GM21737 (cell line): ENCODE data around the gene FANCC.

Experiments
- ATAC-seq: cut with Tn5 transposase; IDR thresholded peaks from one replicate; pipeline ENCODE4 v1.9.1; 2021; ENCODE audit warnings: mild to moderate bottlenecking, moderate library complexity; ENCODE audit not compliant: unreplicated experiment

The FANCC gene

GRCh38 chr9:95317119-95317892 lies at the start of gene FANCC:
FANCC (minus strand) TSS chr9:95317709; CDS start chr9:95249291, 68,418 bp downstream.
- ATAC-seq: peak; percentile 63

- ATAC-seq: no peak
Observed at GRCh38 chr9:95366731-95367325, 49.3 kb upstream of the FANCC start.

GRCh38 chr9:95365766-95366165 lies 48.3 kb upstream of the FANCC start:
- no peak for ATAC-seq

DNA sequence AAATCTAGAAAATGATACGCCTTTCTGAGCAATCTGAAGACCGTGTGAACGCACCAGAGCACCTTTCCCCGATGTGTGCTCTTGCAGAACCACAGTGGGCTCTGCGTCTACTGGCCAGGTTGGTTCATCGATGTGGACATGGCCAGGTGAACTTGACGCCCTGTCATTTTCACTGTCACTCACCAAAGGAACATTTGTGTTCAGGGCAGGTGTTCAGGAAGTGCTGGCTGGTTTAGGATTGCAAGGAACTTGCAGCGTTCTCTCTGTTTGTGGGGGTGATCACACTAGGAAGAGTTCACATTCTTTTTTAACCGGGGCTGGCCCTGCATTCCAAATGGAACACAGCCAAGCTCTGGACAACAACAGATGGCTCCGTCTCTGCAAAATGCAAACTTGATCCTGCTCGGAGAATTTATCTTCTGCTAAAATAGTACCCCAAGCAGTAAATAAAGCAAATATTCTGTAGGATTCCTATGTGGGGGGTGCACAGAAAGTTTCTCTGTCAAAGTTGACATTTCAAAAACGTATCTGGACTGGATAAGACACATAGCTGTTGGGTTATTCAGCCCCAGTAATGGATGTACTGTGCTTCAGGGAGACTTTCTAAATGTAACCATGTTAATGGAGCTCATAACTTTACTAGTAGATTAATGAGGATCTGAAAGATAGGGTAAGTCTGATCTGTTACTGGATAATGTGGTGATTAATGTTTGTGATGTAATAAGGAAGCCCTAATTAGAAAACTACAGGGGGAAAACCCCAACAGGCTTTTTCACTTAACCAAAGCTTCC lies 45.7 kb upstream of the FANCC start:
- ATAC-seq: no peak

DNA sequence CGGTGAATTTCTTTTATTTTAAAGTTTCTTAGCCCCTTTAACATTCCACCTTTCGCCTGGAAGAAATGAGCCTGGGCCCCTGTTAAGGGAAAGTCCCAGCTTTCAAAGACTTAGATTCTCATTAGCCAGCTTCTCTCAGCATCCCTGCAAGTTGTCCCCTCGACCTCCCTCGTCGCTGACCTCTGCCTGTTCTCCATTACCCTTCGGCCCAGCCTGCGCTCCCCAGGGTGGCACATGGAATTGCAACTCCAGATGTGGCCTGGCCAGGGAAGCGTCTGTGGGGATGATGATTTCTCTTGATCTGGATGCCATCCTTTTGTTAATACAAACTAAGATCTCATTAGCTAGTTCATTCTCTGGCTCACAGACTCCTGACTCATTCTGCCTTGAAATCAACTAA lies 43.4 kb upstream of the FANCC start:
- ATAC-seq: no peak

- ATAC-seq: no peak
Observed at GRCh38 chr9:95357316-95357715, 39.8 kb upstream of the FANCC start.

DNA sequence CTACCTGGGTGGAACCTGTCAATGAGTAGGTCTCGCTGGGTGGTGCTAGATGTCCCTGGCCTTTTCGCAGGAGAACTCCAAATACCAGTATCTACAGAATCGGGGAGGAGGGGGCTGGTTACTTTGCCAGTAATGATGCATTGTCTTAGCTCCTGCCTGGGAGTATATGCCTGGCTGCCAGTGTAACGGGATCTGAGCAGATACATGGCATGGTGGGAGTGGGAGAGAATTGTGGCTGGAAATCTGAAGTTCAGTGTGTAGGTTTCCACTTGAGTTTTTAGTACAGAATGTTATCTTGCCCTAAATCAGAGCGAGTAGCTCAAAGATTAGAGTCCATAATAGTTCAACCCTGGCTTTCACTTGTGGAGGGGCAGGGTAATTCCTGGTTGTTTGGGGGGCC lies 38.0 kb upstream of the FANCC start:
- no peak for ATAC-seq

DNA sequence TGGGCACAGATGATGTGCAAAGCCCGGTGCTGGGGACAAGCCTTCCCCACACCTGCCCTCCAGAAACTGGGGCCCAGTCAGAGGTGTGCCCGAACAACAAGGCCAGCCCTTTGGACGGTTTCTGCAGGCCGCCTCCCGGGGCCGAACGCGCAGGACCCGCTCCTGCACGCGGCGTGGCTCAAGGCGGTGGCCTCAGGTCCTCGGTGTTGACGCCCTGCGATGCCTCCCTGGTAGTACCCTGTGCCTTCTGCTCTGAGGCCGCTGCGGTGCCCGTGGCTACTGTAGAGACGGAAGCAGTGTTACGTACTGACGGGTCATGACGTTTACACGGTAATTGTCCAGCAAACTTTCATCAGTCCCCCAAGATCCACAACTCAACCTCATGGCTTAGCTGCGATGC lies 33.5 kb upstream of the FANCC start:
- ATAC-seq: no peak

DNA sequence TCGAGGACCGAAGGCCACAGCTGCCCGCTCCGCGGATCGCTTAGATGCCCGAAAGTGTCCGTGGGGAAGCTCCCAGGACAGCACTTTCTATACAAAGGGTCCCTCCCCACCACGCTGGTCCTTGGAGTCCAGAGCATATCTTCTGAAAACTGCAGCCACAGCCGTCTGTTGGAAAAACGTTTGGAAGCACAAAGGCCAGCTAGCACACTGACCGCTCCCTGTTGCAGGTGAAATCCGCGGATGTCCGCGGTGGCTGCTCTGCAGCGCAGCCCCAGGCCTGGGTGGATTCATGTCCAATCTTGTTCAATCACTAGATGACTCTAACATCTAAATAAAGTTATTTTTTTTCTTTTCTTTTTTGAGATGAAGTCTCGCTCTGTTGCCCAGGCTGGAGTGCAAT lies 32.8 kb upstream of the FANCC start:
- ATAC-seq: no peak

DNA sequence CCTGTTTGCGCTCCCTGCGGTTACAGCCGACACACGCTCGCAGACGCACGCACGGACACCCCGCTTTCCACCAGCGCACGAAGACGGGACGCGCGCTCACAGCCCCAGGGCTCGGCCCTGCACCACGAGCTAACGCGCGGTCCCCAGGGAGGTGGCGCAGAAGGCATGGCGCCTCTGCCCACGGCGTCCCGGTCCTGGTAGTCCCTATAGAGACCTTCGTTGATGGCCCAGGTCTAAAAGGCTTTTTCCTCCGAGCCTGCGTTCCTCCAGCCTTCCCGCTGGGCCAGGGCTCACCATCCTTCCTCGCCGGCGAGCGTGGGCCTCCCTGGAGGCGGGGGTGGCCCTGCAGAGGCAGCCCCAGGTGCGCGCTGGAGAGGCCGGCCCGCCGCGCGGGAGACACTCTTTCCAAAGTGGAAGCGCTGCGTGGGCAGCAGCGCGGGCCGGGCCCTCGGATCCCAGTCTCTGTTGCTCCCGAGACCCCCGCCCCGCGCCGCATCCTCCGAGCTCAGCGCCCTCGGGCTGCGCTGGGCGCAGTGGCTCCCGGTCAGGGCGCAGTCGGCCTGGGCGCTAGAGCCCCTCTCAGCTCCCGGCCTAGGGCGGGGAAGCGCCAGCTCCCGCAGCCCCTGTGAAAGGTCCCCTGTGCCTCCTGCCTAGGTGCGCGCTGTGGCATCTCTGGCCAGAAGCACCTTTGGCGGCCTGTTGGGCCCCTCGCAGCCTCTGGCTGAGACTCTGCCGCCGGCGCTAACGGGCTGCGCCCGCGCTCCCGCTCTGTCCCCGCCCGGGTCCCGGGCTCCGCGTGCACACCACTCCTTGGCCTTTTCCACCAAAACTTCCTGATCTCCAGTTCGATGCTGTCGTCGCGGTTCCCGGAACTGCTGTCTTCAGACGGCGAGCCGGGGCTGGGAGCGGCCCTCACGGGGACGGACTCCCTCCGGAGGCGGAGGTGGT lies 31.9 kb upstream of the FANCC start:
- no peak for ATAC-seq

- ATAC-seq: no peak
Observed at GRCh38 chr9:95346021-95346420, 28.5 kb upstream of the FANCC start.

DNA sequence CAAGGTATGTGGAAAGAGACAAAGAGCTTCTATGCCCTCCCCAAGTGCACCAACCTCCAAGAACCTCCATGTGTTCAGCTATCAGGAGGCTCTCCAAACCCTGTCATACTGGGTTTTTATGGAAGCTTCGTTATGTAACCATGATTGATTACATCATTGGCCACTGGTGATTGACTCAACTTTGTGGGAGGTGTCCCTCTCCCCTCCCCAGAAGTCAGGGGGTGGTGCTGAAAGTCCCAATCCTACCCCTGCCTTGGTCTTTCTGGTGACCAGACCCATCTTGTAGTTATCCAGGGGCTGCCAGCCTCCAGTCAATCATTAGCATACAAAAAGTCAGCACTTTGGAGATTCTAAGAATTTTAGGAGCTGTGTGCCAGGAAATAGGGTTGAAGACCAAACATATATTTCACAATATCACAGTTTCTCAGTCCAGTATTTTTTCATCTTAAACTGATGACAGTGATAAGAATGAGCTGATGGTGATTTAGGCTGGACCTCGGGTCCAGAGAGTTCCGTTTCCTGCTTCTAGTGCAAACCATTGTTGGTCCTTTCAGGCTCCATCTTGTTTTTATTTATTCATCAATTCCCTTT lies 27.3 kb upstream of the FANCC start:
- ATAC-seq: no peak

DNA sequence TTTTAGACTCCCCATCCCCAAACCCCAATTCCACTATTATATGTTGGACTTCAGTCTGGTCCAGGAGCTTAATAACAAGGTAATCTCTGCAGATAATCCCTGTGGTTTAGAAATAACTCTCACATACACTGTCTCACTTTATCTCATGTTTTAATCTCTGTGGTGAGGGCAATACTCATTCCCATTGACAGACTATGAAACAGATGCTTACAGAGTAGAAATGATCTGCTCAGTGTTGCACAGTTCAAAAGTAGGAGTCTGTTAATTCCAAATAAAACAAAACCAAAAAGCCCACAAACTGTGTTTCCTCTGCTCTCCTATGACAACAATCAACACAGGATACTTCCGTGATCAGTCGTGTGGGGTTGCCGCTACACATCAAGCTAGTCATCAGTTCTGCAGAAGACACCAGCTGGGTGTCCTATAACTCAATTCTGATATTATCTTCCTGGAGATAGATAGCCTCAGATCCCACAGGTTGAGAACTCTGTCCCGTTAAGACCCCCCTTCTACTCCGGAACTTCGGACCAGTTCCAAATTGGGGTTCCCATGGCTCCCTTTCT lies 26.3 kb upstream of the FANCC start:
- no peak for ATAC-seq

DNA sequence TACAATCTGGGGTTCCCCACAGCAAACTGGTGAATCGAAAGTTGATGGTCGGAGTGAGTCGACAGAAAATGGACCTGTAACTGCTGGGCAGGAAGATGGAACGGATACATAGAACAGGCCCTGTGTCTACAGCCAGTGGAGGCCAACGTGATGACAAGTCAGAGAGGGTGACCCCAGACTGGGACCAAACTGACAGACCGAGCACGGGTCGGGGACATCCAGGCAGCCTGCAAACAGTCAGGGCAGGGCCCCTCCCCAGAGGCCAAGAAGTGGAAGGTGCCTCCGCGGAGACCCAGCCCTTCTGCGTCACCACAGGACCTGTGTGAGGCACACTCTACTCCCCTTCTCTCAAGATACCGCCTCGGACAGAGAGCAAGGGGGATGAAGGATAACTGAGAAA lies 25.1 kb upstream of the FANCC start:
- no peak for ATAC-seq

DNA sequence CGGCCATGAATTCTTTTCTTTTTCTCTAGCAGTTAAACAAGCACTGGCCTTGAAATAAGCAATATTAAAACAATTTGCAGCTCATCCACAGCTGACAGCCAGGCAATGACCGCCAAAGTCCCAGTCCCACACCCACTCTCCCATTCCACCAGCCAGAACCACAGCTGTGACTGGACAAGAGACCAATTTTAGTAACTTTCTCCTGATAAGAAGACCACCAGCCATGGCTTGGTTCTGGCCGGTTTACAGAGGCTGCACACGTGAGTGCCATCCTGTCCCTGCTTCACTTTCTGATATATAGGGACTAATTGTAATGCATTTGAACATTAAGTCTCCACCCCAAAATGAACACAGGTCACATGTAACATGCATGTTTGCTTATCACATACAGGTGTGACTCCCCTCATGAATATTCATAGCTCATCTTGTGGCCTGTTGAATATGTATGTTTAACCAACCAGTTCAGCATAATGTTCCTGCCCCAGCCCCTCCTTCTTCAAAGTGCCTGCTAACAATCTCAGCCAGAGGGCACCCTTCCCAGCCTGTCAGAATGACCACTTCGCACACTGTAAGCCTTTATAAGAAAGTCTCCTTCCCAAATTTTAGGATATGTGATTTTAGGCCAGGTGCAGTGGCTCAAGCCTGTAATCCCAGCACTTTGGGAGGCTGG lies 23.9 kb upstream of the FANCC start:
- no peak for ATAC-seq

DNA sequence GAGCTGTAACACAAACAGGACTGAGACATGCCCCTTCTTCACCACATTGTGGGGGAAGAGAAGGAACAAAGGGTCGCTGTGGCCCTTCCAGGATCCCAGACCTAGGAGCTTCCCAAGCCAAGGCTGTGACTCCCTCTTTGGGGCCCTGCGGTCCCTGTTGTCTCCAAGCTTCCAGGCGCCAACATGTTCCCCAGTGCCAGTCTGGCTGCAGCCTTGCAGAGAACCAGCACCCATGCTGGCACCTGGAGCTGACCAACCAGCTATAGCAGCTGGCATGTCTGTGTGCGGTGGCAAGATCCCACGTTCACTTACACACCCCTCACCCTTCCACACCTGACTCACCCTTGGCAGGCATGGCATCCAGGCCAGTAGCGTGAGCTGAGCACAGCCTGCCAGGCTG lies 20.7 kb upstream of the FANCC start:
- no peak for ATAC-seq

DNA sequence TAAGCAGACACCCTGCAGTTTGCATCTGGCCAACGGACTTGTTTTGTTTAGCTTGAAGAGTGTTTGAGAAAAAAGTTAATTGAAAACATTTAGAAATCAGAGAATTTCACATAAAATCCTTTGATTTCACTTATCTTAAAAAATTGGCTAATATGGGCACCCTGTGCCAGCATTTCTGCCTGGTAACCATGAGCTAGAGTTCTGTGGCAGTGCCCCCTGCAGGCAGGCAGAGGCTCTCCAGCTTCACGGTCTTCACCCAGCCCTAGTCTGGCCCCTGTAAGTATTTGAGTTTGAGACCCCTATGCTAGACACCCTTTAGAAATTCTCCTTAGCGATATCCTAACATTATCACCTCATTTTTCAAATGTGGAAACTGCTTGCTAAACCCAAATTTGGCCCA lies 18.8 kb upstream of the FANCC start:
- no peak for ATAC-seq

- ATAC-seq: no peak
Observed at GRCh38 chr9:95333426-95333825, 15.9 kb upstream of the FANCC start.

- no peak for ATAC-seq
Observed at GRCh38 chr9:95332860-95333259, 15.4 kb upstream of the FANCC start.
